ENCODE results near the gene KIF13A.
"Not testable (repeated sequence)": the region's sequence is repeated elsewhere in the genome, so short reads cannot be mapped to it uniquely, and the experiment has no call there.

KIF13A gene

DNA sequence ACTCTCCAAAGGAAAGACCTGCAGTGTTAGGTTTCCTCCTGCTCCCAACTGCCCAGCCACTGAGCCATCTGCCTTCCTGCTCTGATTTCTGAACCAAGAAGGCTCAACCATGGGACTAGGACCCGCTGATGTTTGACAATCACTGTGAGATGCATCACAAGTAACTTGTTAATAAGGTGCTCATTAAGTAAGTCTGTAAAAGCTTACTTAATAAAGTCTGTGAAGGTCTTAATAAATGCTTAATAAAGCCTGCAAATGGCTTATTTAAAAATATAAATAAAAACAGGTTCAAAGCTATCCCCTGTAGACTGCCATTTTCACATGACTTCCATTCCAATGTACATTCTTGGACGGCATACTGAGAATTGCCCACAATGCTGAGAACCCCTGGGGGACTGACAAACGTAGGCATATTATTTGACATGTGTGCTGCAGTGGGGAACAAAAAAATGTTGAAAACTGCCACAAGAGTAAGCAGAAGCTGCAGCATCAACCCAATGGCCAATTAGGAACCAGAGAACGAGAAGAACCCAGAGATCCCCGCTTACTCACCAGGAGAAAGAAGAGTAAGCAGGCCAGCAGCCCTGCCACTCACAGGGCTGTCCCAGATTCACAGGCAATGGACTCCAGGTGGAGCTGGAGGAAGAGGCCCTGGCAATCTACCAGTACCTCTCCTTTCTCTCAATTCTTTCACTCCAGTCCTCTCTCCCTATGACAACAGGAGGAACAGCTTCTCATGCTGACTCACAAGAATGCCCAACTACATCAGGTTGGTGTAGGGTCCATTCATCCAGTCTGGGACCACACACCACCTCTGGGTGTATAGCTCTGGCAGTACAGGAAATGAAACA, 19.5 kb downstream of the KIF13A start:
- no peak for DNase-seq

DNA sequence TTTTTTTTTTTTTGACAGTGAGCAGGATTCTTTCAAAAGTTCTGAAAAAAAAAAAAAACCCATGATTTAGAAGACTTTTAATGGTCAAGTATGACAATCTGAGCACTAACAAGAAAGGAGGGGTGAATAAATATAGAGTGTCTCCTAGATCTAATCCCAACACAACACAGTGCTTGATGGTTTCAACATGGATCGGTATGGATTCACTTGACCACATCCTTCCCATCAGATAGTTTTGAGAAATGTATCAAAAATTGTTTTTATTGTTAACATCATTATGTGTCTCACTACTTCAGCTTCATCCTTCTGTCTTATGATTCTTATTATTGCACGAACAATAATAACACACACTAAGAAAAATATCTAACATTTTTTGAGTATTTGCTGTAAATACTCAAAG, 21.0 kb downstream of the KIF13A start:
- DNase-seq, result no peak

DNA sequence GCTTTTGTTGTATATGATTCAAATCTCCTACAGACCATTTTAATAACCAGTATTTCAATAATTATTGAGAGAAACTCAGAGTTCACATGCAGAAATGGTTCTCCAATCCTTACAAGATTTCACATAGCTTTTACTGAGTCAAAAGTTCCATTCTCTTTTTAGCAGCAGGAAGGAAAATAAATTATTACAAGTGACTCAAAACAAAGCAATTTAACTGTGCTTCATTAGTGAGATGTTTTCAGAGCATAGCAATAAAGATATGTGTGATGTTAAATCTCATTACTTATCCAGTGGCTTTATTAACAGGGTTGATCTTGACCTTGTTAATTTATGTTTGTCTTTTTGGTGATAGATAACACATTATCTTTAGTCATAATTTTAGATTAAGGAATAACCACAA, 22.0 kb downstream of the KIF13A start:
- no peak for DNase-seq

DNA sequence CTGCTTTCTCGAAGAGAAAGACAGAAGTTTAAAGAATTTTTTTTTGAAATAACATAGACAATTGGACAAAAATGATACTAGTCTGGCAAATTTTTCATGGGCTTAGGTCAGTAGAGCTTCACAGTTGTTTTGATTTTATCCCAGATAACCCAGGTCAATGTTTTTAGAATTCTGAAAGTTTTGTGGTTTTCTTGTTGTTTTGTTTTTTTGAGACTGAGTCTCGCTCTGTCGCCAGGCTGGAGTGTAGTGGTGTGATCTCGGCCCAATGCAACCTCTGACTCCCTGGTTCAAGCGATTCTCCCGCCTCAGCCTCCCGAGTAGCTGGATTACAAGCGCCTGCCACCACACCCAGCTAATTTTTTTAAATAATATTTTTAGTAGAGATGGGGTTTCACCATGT, 22.8 kb downstream of the KIF13A start:
- no peak for DNase-seq

DNA sequence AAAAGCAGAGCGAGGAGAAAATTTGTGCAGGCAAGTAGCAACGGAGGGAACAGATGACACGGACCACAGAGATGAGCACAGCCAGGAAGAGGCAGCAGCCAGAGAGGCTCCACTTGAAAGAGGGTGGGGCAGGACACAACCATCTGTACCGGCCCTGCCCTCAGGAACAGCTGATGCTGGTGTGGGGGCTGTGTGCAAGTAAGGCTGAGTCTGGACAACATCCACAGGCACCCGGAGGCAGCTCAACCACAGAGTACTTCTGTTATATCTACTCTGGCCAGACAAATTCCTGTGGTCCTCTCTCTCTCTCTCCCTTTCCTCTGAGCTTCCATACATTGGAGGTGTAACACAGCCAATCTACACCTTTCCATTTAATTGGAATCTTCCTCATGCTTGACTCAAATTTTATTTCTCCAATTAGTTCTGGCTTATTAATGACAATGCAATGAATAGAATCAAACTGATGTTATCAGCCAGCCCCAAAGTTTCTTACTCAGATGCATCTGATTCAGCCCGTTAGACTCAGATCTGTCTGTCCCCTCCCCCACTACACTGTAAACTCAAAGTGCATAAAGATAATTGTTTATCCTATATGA, 24.9 kb downstream of the KIF13A start:
- DNase-seq, result peak; percentile 89

DNA sequence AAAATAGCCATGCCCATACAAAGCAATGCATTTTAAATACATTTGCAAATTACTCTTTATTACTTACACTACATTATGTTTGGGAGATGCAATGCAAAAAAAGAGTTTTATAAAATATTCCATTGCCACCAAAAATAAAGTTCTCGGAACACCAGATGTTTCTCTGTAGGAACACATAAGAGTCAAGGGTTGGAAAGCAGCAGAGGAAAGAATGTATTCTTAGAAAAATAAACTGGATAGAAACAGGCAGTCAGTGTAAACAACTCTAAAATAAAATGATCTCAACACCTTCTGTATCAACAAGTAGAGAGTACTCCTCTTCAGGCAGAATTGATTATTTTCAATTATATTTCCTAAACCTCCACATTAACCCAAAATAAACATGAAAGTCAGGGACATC, 28.1 kb downstream of the KIF13A start:
- DNase-seq, result no peak

DNA sequence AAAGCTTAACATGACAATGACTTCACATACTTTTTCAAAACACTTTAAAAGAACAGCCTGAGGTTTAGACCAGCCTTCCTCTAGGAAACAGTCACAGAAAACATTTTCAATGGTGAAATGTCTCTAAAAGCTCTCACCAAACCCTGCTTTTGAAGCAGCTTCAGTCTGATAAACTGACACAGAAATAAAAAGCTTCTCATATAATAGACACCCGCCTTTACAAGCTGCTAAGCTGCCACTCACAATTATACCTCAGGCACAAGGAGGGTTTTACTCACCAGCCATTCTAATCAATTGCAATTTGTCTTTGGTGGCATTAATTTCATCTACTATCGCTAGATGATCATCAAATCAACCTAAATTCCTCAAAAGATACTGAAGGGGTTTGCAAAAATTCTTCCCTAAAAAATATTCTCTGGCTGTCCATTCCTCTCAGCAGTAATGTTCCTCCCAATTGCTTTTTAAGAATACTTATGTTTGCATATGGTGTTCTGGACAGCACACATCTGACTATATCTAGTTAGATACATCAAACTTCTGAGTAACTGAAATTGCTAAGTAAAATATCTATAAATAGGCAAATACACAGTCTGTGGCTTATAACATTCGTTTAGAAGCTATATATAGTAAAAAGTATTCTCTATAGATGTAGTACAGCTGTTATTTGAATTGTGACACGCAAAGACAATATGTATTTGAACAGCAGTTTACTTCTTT, 29.4 kb downstream of the KIF13A start:
- DNase-seq, result no peak

DNA sequence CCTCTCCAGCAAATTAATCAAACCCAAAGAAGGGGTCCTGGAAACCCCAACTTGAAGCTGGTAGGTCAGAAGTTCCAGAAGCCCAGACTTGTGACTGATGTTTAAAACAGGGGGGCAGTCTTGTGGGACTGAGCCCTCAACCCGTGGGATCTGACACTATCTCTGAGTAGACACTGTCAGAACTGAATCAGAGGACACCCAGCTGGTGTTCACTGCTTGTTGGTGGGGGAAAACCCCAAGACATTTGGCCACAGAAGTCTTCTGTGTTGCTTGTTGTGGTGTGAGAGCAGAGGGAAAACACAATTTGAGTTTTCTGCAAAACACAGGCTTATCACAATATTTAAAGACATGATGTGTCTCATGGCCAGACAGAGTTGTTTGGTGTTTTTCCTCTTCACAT, 29.9 kb downstream of the KIF13A start:
- DNase-seq, result no peak

DNA sequence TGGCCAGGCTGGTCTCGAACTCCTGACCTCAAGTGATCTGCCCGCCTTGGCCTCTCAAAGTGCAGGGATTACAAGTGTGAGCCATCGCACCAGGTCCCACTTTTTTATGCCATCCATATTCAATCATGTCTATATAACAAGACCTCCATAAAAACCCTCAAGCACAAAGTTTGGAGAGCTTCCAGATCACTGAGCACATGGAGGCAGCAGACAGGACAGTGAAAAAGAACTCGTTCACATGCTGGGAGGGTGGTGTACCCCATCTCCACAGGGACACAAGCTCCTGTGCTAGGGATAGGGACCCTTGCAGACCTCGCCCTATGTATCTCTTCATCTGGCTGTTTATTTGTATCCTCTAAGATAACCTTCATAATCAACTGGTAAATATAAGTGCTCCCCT, 30.3 kb downstream of the KIF13A start:
- DNase-seq, result no peak

DNA sequence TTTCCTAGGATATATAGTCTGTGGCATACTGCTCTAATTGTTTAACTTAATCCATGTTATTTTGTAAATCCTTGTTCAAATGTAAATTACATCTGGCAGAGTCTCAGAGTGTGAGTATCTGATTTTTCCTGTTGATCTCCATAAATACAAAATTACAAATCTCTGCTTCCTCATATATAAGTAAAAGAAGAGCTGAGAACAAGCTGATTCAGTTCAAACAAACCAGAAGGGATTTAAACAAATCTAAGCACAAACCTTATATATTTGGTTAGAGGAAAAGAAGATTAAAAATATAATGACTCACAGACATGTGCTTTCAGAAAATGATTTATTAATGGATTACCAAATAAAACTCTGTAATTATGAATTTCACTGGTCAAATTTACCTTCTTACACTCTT, 37.3 kb downstream of the KIF13A start:
- DNase-seq, result no peak

DNA sequence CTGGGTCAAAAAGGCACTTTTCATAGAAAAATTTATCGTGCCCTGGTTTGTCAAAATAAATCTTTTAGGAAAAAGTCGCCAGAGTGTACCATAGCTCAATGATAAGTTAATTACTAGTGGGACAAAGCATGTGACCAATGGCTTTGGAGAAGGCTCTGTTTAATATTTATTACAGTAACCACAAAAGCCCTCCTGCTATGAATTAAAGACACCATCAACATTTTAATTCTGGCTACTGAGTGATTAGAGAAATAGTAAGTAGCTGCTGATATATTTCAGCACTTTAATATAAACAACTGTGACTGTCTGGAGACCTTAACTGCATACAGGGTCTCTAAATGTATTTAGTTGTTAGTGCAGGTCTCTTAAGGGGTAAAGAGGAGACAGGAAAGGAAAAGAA, 38.3 kb downstream of the KIF13A start:
- DNase-seq, result no peak

DNA sequence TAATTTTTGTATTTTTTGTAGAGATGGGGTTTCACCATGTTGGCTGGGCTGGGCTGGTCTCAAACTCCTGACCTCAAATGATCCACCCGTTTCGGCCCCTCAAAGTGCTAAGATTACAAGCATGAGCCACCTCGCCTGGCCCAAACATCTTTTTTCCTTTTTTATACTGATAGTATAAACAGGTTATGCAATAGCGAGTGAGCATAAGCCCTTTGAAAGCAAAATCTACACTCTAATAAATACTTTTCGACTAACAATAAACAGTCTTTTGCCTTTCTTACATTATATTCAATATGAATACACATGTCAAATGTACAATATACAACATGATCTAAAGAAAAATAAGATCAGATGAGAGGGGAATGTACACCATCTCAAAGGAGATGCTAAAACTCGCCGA, 38.7 kb downstream of the KIF13A start:
- no peak for DNase-seq

DNA sequence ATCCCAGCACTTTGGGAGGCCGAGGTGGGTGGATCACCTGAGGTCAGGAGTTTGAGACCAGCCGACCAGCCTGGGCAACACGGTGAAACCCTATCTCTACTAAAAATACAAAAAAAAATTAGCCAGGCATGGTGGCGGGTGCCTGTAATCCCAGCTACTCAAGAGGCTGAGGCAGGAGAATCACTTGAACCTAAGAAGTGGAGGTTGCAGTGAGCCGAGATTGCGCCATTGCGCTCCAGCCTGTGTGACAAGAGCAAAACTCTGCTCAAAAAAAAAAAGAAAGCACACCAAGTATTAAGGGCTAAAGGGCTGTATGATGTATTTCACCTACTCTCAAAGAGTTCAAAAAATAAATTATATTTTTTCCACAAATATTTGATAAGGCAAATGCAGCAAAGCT, 39.9 kb downstream of the KIF13A start:
- DNase-seq, result not testable (repeated sequence)

DNA sequence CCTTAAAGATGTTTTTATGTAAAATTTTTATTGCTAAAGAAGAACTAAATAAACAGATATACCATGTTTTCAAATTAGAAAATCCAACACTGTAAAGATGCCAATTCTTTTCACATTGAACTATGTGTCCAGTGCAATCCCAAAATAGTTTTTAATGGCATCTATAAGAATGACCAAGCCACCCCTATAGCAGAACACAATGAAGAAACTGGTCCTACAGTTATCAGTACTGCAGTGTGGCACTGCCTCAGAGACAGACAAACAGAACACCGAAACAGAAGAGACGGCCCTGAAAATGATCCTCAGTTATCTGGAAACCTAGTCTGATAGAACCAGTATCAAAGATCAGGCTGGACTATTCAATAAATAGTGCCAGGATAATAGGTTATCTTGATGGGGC, 41.9 kb downstream of the KIF13A start:
- no peak for DNase-seq

DNA sequence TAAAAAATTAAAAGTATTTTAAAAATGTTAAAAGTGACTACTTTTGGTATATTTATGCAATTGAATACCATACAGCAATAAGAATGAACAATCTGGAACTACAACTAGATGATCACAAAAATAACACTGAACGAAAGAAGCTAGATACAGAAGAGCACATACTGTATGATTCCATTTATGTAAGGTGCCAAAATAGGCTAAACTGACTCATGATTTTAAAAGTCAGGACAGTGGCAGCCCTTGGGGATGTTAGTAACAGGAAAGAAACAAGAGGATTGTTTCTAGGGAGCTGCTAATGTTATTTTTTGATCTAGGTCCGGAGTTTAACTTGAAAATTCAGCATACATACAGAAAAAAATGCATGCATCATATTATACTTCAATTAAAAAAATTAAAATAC, 42.3 kb downstream of the KIF13A start:
- no peak for DNase-seq

DNA sequence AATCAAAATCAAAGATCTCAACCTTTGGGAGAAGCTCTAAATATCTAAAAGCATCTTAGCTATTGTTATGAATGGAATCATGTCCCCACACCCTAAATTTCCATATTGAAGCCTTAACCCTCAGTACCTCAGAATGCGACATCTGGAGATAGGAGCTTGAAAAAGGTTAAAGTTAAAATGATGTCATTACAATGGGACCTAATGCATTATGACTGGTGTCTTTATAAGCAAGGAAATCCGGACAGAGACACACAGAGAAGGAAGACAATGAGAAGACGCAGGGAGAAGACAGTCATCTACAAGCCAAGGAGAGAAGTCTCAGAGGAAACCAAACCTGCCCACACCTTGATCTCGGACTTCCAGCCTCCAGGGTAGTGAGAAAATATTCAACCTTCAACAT, 46.1 kb downstream of the KIF13A start:
- DNase-seq, result no peak

DNA sequence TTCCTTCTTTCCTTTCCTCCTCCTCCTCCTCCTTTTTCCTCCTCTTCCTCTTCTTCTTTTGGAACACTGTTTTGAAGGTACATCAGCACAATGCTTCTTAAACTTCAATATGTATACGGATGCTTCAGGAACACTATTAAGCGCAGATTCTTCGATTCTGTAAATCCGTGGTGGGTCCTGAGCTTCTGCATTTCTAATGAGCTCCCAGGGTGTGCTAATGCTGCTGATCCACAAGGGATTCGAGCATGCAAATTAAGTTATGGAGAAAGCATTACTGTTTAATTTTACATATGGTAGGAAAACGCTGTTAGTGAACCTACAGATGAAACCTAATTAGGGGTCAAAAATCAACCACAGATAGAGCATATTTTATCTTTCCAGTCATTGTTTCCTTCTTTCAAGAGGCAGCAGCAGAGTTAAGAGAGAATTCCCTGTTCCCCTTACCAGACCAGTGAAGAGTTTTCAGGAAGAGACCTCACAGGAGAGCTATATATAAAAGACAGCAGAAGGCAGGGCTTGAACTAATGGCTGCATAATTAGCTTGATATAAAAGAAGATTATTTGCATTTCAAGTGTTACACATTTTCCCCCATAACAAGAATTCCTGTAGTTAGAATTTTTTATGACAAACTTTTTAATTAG, 47.2 kb downstream of the KIF13A start:
- DNase-seq, result no peak

DNA sequence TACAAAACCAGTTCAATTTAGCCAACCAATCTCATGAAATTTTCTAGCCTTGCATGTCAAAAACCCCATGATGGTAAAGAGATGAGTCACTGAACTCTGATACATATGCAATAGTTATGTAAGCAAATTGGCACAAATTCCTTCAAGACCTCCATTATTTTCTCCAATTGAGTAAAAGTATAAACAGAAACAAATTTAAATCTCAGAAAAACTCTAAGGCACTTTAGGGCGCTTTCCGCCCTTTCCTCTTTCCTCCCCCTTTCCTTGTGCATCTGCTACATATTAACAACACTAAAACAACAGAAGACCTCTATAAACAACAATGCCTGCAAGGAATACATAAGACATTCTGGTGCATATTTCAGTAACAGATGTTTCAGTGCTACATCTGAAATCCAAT, 48.5 kb downstream of the KIF13A start:
- no peak for DNase-seq

DNA sequence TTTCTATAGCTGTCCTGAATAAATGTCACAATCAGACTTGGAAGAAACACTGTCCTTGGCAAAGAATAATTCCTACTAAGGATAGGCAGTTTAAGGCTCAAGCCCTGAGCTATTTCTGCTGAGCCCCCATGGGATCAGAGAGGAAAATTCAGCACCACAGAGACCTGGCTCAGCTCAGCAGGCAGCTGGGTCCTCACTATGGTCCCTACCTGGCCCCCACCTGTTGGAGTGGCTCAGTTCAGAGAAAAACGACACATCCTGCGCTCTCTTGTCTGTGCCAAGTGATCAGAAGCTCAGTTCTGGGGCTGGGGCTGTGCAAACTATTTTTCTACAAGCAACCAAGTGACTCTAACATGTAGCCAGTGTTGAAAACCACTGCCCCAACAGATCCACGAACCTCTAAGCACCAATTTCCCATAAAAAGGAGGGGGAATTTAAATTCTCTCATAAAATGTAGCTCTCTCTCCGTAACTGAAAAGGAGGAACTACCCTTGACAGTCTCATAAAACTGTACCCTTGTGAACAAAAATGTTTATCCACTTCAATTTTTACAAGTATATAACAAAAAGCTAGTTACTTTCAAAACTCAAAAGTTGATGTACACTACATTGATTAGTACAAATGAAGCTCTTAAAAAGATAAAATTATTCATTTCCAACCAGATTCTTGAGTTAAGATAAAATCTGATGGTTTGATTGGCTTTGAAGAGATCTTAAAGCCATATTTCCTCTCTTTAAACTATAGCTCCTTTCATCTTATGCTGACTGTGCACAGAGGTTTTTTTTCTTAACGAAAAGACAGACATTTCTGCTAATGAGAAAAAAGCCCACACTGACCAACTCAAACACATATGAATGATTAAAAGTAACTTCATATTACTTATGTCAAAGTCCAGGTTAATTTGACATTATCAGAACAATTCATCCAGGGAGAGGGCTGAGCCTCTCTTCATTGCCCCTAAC, 52.0 kb downstream of the KIF13A start:
- no peak for DNase-seq

DNA sequence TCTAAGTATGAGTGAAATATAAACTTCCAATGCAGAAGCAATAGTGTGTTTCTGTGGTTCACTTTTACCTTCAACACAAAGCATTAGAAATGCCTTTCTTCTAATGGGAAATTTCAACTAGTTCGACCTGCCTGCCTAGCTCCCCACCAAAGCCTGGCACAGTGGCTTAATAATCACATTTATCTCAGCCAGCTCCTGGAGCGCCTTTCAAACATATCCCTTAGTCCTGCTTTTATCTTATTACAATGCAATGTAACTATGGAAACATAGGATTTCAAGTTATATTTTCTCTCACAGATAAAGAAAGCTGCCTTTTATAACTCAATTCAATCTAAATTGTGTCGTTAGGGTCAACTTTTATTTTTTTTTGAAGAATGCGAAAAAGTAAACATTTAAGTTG, 53.7 kb downstream of the KIF13A start:
- DNase-seq, result no peak

DNA sequence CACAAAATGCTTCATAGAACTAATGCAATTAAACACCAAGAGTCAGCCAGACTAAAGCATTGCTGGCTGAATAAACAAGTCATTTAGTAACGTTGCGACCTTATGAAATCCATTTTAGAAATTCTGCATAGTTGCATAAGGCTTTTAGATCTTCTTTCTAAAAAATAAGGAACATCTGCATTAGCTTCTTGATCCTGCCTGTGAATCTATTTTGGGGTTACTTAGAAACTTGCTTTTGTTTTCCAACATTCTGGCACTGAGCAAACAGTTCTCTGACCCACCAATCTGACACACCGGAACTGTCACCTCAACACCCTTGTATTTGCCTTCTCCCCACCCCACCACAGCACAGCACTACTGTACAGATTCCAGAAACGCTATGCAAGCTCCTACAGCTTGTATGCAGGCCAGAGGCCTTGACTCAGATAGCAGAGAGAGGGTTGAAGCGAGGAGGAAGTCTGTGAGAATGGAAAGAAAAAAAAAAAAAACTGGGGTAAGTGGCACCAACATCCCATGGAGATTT, 55.0 kb downstream of the KIF13A start:
- DNase-seq, result no peak

DNA sequence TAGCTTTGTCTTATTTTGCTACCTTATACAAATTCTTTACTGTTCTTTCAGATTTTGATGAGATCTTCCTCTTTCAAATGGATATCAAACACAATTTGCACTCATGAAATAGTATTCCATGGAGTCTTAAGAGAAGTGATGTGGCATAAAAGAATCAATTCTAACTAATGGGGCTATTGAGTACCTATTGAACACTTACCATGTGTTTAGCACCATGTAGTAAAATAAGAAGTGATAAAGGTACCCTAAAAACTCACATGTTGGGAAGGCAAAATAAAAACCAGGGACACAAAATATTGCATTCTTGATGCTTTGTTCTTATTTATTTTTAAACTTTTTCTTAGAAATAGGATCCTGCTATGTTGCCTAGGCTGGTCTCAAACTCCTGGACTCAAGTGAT, 56.2 kb downstream of the KIF13A start:
- DNase-seq, result no peak
